CD14-positive monocyte (primary cell): ENCODE results near the gene ACAA1. TPM values are rescaled to one million over a fixed set of nuclear protein-coding genes. Genes with fewer than 3 reads are reported as not detected.
A peak's percentile ranks its signal among the peaks of the same experiment; 100 is the strongest.

Experiments
- DNase-seq, 3 donors: peaks; one replicate each; pipeline ENCODE4 v3.0.0-alpha.2; 2011 to 2022
- H2AFZ ChIP-seq: 2 replicates; pipeline ENCODE4 v1.6.0; 2012; ENCODE audit warnings: mild to moderate bottlenecking, low read depth, low read length, inconsistent platforms; ENCODE audit not compliant: insufficient read depth, poor library complexity, severe bottlenecking
- H3K27ac ChIP-seq, 2 donors: 1 replicate in 1 of 2; 2 replicates in 1 of 2; pipeline ENCODE4 v1.5.1; 2012 to 2013; ENCODE audit warnings: low read length in 2 of 2, control low read depth in 1 of 2, inconsistent platforms in 1 of 2, low read depth in 1 of 2, mild to moderate bottlenecking in 1 of 2
- H3K27me3 ChIP-seq, 2 donors: one replicate each; pipeline versions ENCODE4 v1.6.0 to v1.6.1; 2011 to 2013; ENCODE audit warnings: low read length in 2 of 2; ENCODE audit not compliant: control insufficient read depth in 2 of 2, insufficient read depth in 2 of 2
- H3K36me3 ChIP-seq, 2 donors: replicated peaks in 1 of 2; 1 replicate in 1 of 2; 2 replicates in 1 of 2; pipeline versions ENCODE4 v1.5.1 to v1.6.1; 2012 to 2013; ENCODE audit warnings: low read length in 2 of 2, control low read depth in 1 of 2, inconsistent platforms in 1 of 2, mild to moderate bottlenecking in 1 of 2; ENCODE audit not compliant: insufficient read depth in 2 of 2, control insufficient read depth in 1 of 2
- H3K4me1 ChIP-seq, 2 donors: 1 replicate in 1 of 2; 2 replicates in 1 of 2; pipeline versions ENCODE4 v1.5.1 to v1.6.1; 2012 to 2013; ENCODE audit warnings: low read length in 2 of 2, control low read depth in 1 of 2, inconsistent platforms in 1 of 2, mild to moderate bottlenecking in 1 of 2, moderate library complexity in 1 of 2; ENCODE audit not compliant: insufficient read depth in 2 of 2, control insufficient read depth in 1 of 2
- H3K4me2 ChIP-seq: replicated peaks from 2 replicates; pipeline ENCODE3; 2012; ENCODE audit warnings: low read length, moderate library complexity, mild to moderate bottlenecking; ENCODE audit not compliant: poor library complexity, severe bottlenecking; ENCODE audit errors: extremely low read depth
- H3K4me3 ChIP-seq, 3 experiments: fragments of 200-600 bp in 1 of 3; sonication (generic) in 1 of 3; replicated peaks in 1 of 3; 1 replicate in 2 of 3; 2 replicates in 1 of 3; pipeline ENCODE4 v1.5.1; 2011 to 2013; ENCODE audit warnings: low read length in 3 of 3, mild to moderate bottlenecking in 3 of 3, control low read depth in 2 of 3, low read depth in 2 of 3, inconsistent platforms in 1 of 3, moderate library complexity in 1 of 3
- H3K79me2 ChIP-seq: 2 replicates; pipeline ENCODE4 v1.6.0; 2012; ENCODE audit warnings: mild to moderate bottlenecking, control low read depth, inconsistent platforms, low read length, moderate library complexity; ENCODE audit not compliant: insufficient read depth
- H3K9ac ChIP-seq: 2 replicates; pipeline ENCODE4 v1.6.0; 2017; ENCODE audit warnings: low read length, mild to moderate bottlenecking; ENCODE audit not compliant: insufficient read depth, poor library complexity, severe bottlenecking
- H3K9me3 ChIP-seq, 2 donors: replicated peaks in 1 of 2; 1 replicate in 1 of 2; 2 replicates in 1 of 2; pipeline versions ENCODE4 v1.5.1 to v1.6.1; 2012 to 2013; ENCODE audit warnings: low read length in 2 of 2, control low read depth in 1 of 2; ENCODE audit not compliant: control insufficient read depth in 1 of 2, insufficient read depth in 1 of 2
- H4K20me1 ChIP-seq: 2 replicates; pipeline ENCODE4 v1.6.0; 2012; ENCODE audit warnings: mild to moderate bottlenecking, low read length, control low read depth, moderate library complexity; ENCODE audit not compliant: insufficient read depth
- H3K27ac Mint-ChIP-seq, 7 donors: one replicate each; pipeline ENCODE4 v1.8.0; 2020; ENCODE audit warnings: mild to moderate bottlenecking in 7 of 7, mixed read lengths in 7 of 7, moderate library complexity in 6 of 7, inconsistent platforms in 2 of 7
- H3K27me3 Mint-ChIP-seq, 3 donors: one replicate each; pipeline ENCODE4 v1.8.0; 2021 to 2022; ENCODE audit warnings: low read depth in 3 of 3, mild to moderate bottlenecking in 3 of 3, mixed read lengths in 3 of 3, moderate library complexity in 3 of 3, inconsistent platforms in 1 of 3
- H3K36me3 Mint-ChIP-seq, 2 donors: one replicate each; pipeline ENCODE4 v1.8.0; 2020; ENCODE audit warnings: mixed read lengths in 2 of 2, inconsistent platforms in 1 of 2, mild to moderate bottlenecking in 1 of 2
- H3K4me1 Mint-ChIP-seq: one replicate; pipeline ENCODE4 v1.8.0; 2020; ENCODE audit warnings: mild to moderate bottlenecking, mixed read lengths
- H3K4me3 Mint-ChIP-seq, 2 donors: one replicate each; pipeline ENCODE4 v1.8.0; 2020; ENCODE audit warnings: mild to moderate bottlenecking in 2 of 2, mixed read lengths in 2 of 2, moderate library complexity in 1 of 2
- H3K9me3 Mint-ChIP-seq, 7 donors: one replicate each; pipeline ENCODE4 v1.8.0; 2020 to 2022; ENCODE audit warnings: mixed read lengths in 7 of 7, mild to moderate bottlenecking in 6 of 7, moderate library complexity in 6 of 7, inconsistent platforms in 2 of 7
- CTCF ChIP-seq: fragments of 200-600 bp; IDR thresholded peaks from one replicate; pipeline ENCODE4 v1.8.0; 2022; ENCODE audit warnings: antibody characterized with exemption, mild to moderate bottlenecking
- WGBS: methylation state at CpG from one replicate; pipeline ENCODE4 v1.1.5; 2013; ENCODE audit warnings: missing lambda C conversion rate; ENCODE audit not compliant: insufficient coverage; 5-methylcytosine and 5-hydroxymethylcytosine counted together
- intact Hi-C, 2 donors: fragments of 100-400 bp; cut with micrococcal nuclease; formaldehyde crosslinking; loops; one replicate each; pipeline versions ENCODE4 v1.15.0 to v1.15.1; 2023
- polyA plus RNA-seq, 3 donors: library from polyadenylated mRNA; depleted of rRNA in 1 of 3; unstranded in 2 of 3; stranded (reverse) in 1 of 3; fragments of 300-500 nt in 2 of 3; fragments of >200 nt in 1 of 3; fragmentation: Illumina TruSeq in 2 of 3; gene quantifications; 1 replicate in 2 of 3; 2 replicates in 1 of 3; pipeline ENCODE4 v1.2.3, GENCODE V29; 2012 to 2021

The ACAA1 gene
- polyA plus RNA-seq, 3 donors = 123 to 268 (median 133) TPM

- DNase-seq = peak in 1 of 3 donors; percentile 1
- no peak overlapping the region for H3K4me3 Mint-ChIP-seq
- peaks cover 18 to 19% of the 10 kb centered on the region in 2 donors for H3K4me1 ChIP-seq
- TF ChIP-seq CTCF = no peak
- H3K9me3 ChIP-seq = no peaks in the 10 kb centered on the region
- H3K4me2 ChIP-seq = no peak overlapping the region
- no peak overlapping the region for H3K27ac ChIP-seq
- no peak overlapping the region for H3K9ac ChIP-seq
- no peaks in the 10 kb centered on the region for H3K36me3 Mint-ChIP-seq
- no peaks in the 10 kb centered on the region for H3K9me3 Mint-ChIP-seq
- H3K4me3 ChIP-seq = no peak overlapping the region
- H3K36me3 ChIP-seq = no peaks in the 10 kb centered on the region
- WGBS = 95% methylated on average over 8 of the region's 9 CpGs
- no peaks in the 10 kb centered on the region for H3K79me2 ChIP-seq
- no peaks in the 10 kb centered on the region for H3K27me3 ChIP-seq
- intact Hi-C loops = no loop called here
- H3K27ac Mint-ChIP-seq = no peak overlapping the region
- peaks cover 24% of the 10 kb centered on the region for H3K4me1 Mint-ChIP-seq
- H2AFZ ChIP-seq = no peak overlapping the region
- H3K27me3 Mint-ChIP-seq = peaks cover under 1 to 7% (median 4%) of the 10 kb centered on the region in 3 donors
- H4K20me1 ChIP-seq = no peaks in the 10 kb centered on the region
These were observed 38.6 kb downstream of the ACAA1 start for GRCh38 chr3:38098376-38098723.

- no peaks in the 10 kb centered on the region for H3K79me2 ChIP-seq
- H3K27ac ChIP-seq = no peak overlapping the region
- WGBS = 84% methylated on average over 15 of the region's 19 CpGs
- no peak overlapping the region for H3K4me3 Mint-ChIP-seq
- H3K9ac ChIP-seq = no peak overlapping the region
- no peak overlapping the region for H2AFZ ChIP-seq
- no peaks in the 10 kb centered on the region for H3K9me3 ChIP-seq
- no peaks in the 10 kb centered on the region for H3K27me3 ChIP-seq
- no peak overlapping the region for H3K4me3 ChIP-seq
- no peaks in the 10 kb centered on the region for H3K36me3 Mint-ChIP-seq
- peak in 1 of 3 donors; percentile 2 for DNase-seq
- no peaks in the 10 kb centered on the region for H4K20me1 ChIP-seq
- no peak for TF ChIP-seq CTCF
- H3K4me1 Mint-ChIP-seq = peaks cover 18% of the 10 kb centered on the region
- H3K27ac Mint-ChIP-seq = peak overlapping the region in 2 of 7 donors; percentile 13 to 35
- intact Hi-C loops = no loop called here
- H3K4me2 ChIP-seq = no peak overlapping the region
- no peaks in the 10 kb centered on the region for H3K9me3 Mint-ChIP-seq
- peaks cover 12% of the 10 kb centered on the region in 2 donors for H3K4me1 ChIP-seq
- H3K36me3 ChIP-seq = no peaks in the 10 kb centered on the region
- H3K27me3 Mint-ChIP-seq = peaks cover 2 to 7% (median 4%) of the 10 kb centered on the region in 3 donors
These were observed 39.2 kb downstream of the ACAA1 start for GRCh38 chr3:38097446-38098375.
